ENCODE measurements around the gene SMYD4. TPM values are rescaled to one million over a fixed set of nuclear protein-coding genes. Genes with fewer than 3 reads are reported as not detected.
"Not testable (repeated sequence)": the region's sequence is repeated elsewhere in the genome, so short reads cannot be mapped to it uniquely, and the experiment has no call there.

SMYD4 gene
- total and polyA plus RNA-seq, 2 donors: 7.0 to 8.1 TPM

GRCh38 chr17:1745513-1746020 is 84.1 kb downstream of the SMYD4 start:
- Histone ChIP-seq H3K36me3 (ENCODE audit: control insufficient read depth in 2 of 2, insufficient read depth in 2 of 2, low read length in 1 of 2) (no peaks in the 10 kb centered on the region), H3K27ac (ENCODE audit: low read depth in 1 of 2, low read length in 1 of 2) (no peak overlapping the region), H3K4me1 (ENCODE audit: control insufficient read depth in 2 of 2, insufficient read depth in 2 of 2, low read length in 2 of 2) (peaks cover 0 to 2% of the 10 kb centered on the region in 2 donors), H3K27me3 (ENCODE audit: control insufficient read depth in 2 of 2, insufficient read depth in 1 of 2, low read length in 1 of 2) (no peaks in the 10 kb centered on the region), H3K4me3 (ENCODE audit: low read length in 2 of 2) (no peak overlapping the region), H3K9me3 (ENCODE audit: control insufficient read depth in 2 of 2, insufficient read depth in 1 of 2, low read length in 1 of 2) (no peaks in the 10 kb centered on the region)
- DNase-seq (ENCODE audit: low read depth in 6 of 9, low spot score in 9 of 9): no peak
- WGBS: 97% methylated on average over 12 of the region's 12 CpGs

GRCh38 chr17:1744551-1745512 is 84.9 kb downstream of the SMYD4 start:
- 87% methylated on average over 29 of the region's 29 CpGs for WGBS
- H3K4me1 ChIP-seq (ENCODE audit: control insufficient read depth in 2 of 2, insufficient read depth in 2 of 2, low read length in 2 of 2): no peaks in the 10 kb centered on the region
- DNase-seq (ENCODE audit: low read depth in 6 of 9, low spot score in 9 of 9): no peak

DNA sequence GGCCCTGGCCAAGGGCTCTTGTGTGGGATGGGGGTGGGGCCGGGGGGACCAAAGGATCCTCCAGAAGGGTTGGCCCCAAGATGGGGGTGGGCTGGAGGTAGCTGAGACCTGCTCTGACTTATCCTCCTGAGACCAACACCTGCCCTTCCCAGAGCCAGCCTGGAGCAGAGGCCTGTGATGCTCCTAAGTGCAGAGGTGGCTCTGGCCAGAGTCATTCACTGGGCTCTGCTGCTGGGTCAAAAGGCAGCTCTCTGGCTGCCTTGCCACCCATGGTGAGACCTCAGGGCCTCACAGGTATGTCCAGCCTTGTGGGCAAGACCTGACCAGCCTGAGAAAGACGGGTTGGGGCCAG is 86.6 kb downstream of the SMYD4 start:
- WGBS: 93% methylated on average over 2 of the region's 2 CpGs
- Histone ChIP-seq H3K27me3 (ENCODE audit: control insufficient read depth in 2 of 2, insufficient read depth in 1 of 2, low read length in 1 of 2) (no peaks in the 10 kb centered on the region), H3K9me3 (ENCODE audit: control insufficient read depth in 2 of 2, insufficient read depth in 1 of 2, low read length in 1 of 2) (no peaks in the 10 kb centered on the region), H3K27ac (ENCODE audit: low read depth in 1 of 2, low read length in 1 of 2) (no peak overlapping the region), H3K4me1 (ENCODE audit: control insufficient read depth in 2 of 2, insufficient read depth in 2 of 2, low read length in 2 of 2) (no peaks in the 10 kb centered on the region), H3K4me3 (ENCODE audit: low read length in 2 of 2) (no peak overlapping the region), H3K36me3 (ENCODE audit: control insufficient read depth in 2 of 2, insufficient read depth in 2 of 2, low read length in 1 of 2) (peaks cover 2 to 3% of the 10 kb centered on the region in 2 donors)
- DNase-seq (ENCODE audit: low read depth in 6 of 9, low spot score in 9 of 9): no peak

More at GRCh38 chr17:1744551-1745512, 84.9 kb downstream of the SMYD4 start:
- H3K36me3 ChIP-seq (ENCODE audit: control insufficient read depth in 2 of 2, insufficient read depth in 2 of 2, low read length in 1 of 2): no peaks in the 10 kb centered on the region
- no peak overlapping the region for H3K4me3 ChIP-seq (ENCODE audit: low read length in 2 of 2)
- H3K27me3 ChIP-seq (ENCODE audit: control insufficient read depth in 2 of 2, insufficient read depth in 1 of 2, low read length in 1 of 2): no peaks in the 10 kb centered on the region
- H3K27ac ChIP-seq (ENCODE audit: low read depth in 1 of 2, low read length in 1 of 2): peak overlapping the region in 1 of 2 donors; percentile 54
- no peaks in the 10 kb centered on the region for H3K9me3 ChIP-seq (ENCODE audit: control insufficient read depth in 2 of 2, insufficient read depth in 1 of 2, low read length in 1 of 2)

- H3K27ac ChIP-seq (ENCODE audit: low read depth in 1 of 2, low read length in 1 of 2): no peak within 1 kb of the TSS
- H3K27me3 ChIP-seq (ENCODE audit: control insufficient read depth in 2 of 2, insufficient read depth in 1 of 2, low read length in 1 of 2): no peaks in the 10 kb centered on the region
- H3K4me1 ChIP-seq (ENCODE audit: control insufficient read depth in 2 of 2, insufficient read depth in 2 of 2, low read length in 2 of 2): no peaks in the 10 kb centered on the region
- H3K4me3 ChIP-seq (ENCODE audit: low read length in 2 of 2): no peak within 1 kb of the TSS
- 86% methylated on average over 10 of the region's 10 CpGs for WGBS
- no peak for DNase-seq (ENCODE audit: low read depth in 6 of 9, low spot score in 9 of 9)
- H3K36me3 ChIP-seq (ENCODE audit: control insufficient read depth in 2 of 2, insufficient read depth in 2 of 2, low read length in 1 of 2): peaks cover 7 to 8% of the 10 kb centered on the region in 2 donors
- H3K9me3 ChIP-seq (ENCODE audit: control insufficient read depth in 2 of 2, insufficient read depth in 1 of 2, low read length in 1 of 2): no peaks in the 10 kb centered on the region
Measured at GRCh38 chr17:1742371-1743087, 87.2 kb downstream of the SMYD4 start, which contains the start of gene SERPINF2. Gene SERPINF2 (plus strand): TSS chr17:1742871. CDS start chr17:1744996, 2,125 bp downstream.

DNA sequence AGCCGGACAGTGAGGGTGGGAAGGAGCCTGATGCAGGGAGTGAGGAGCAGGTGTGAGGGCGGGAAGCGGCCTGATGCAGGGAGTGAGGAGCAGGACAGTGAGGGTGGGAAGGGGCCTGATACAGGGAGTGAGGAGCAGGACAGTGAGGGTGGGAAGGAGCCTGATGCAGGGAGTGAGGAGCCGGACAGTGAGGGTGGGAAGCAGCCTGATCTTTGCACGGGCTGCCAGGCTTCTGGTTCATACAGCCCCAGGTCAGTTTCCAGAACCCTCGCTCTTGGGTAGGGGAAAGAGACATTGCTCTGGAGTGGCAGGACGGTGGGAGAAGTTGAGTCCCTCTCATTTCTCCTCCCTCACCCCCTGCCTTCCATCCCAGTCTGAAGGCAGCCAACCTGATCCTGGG is 87.8 kb downstream of the SMYD4 start:
- not testable (repeated sequence) for H3K27ac ChIP-seq (ENCODE audit: low read depth in 1 of 2, low read length in 1 of 2)

DNA sequence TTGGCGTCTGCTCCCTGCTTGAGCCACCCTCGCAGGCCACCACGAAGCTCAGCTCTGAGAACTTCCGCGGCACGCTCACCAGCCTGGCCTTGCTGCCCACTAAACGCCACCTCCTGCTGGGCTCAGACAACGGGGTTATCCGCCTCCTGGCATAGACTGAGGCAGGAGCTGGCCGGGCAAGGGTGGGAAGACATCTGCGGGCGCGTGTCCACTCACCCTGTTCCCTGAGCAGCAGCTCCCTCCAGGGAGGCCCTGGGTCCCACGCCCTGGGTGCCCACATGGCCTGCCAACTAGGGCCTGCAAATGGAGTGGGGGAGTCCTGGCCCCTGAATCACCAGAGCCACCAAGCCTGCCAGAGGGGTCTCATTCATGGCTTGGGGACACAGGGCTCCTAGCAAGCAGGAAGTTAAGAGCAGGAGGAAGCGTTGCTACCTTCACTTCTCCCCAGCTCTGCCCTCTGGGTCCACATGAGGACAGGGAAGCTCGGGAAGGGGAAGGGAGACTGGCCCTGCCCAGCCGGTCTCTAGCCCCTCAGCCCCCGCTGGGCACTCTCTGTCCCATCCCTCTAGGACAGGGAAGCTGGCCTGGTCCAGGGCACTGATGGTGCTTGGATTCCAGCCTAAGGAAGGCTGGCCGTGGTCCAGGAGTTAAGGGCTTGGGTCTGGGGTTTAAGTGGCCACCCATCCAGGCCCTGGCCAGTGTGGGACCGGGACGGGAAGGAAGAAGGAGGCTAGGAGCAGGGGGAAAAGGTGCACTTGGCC is 92.0 kb downstream of the SMYD4 start:
- WGBS: 97% methylated on average over 21 of the region's 21 CpGs
- no peak for DNase-seq (ENCODE audit: low read depth in 6 of 9, low spot score in 9 of 9)
- H3K4me1 ChIP-seq (ENCODE audit: control insufficient read depth in 2 of 2, insufficient read depth in 2 of 2, low read length in 2 of 2): peaks cover 0 to 13% of the 10 kb centered on the region in 2 donors
- H3K36me3 ChIP-seq (ENCODE audit: control insufficient read depth in 2 of 2, insufficient read depth in 2 of 2, low read length in 1 of 2): peaks cover 32 to 49% of the 10 kb centered on the region in 2 donors
- no peaks in the 10 kb centered on the region for H3K27me3 ChIP-seq (ENCODE audit: control insufficient read depth in 2 of 2, insufficient read depth in 1 of 2, low read length in 1 of 2)
- H3K27ac ChIP-seq (ENCODE audit: low read depth in 1 of 2, low read length in 1 of 2): no peak overlapping the region
- H3K4me3 ChIP-seq (ENCODE audit: low read length in 2 of 2): no peak overlapping the region
- no peaks in the 10 kb centered on the region for H3K9me3 ChIP-seq (ENCODE audit: control insufficient read depth in 2 of 2, insufficient read depth in 1 of 2, low read length in 1 of 2)

More for the DNA sequence above, 87.8 kb downstream of the SMYD4 start:
- not testable (repeated sequence) for H3K27me3 ChIP-seq (ENCODE audit: control insufficient read depth in 2 of 2, insufficient read depth in 1 of 2, low read length in 1 of 2); H3K4me1 ChIP-seq (ENCODE audit: control insufficient read depth in 2 of 2, insufficient read depth in 2 of 2, low read length in 2 of 2); H3K4me3 ChIP-seq (ENCODE audit: low read length in 2 of 2); DNase-seq (ENCODE audit: low read depth in 6 of 9, low spot score in 9 of 9); H3K9me3 ChIP-seq (ENCODE audit: control insufficient read depth in 2 of 2, insufficient read depth in 1 of 2, low read length in 1 of 2)
- WGBS: 80% methylated on average over 7 of the region's 7 CpGs
- H3K36me3 ChIP-seq (ENCODE audit: control insufficient read depth in 2 of 2, insufficient read depth in 2 of 2, low read length in 1 of 2): peaks cover 8 to 13% of the 10 kb centered on the region in 2 donors

GRCh38 chr17:1736348-1737281 is 93.1 kb downstream of the SMYD4 start:
- DNase-seq (ENCODE audit: low read depth in 6 of 9, low spot score in 9 of 9): peak in 1 of 9 donors; percentile 38
- 81% methylated on average over 25 of the region's 25 CpGs for WGBS
- peak overlapping the region in 1 of 2 donors; percentile 37 for H3K27ac ChIP-seq (ENCODE audit: low read depth in 1 of 2, low read length in 1 of 2)
- no peaks in the 10 kb centered on the region for H3K27me3 ChIP-seq (ENCODE audit: control insufficient read depth in 2 of 2, insufficient read depth in 1 of 2, low read length in 1 of 2)
- peaks cover 35 to 55% of the 10 kb centered on the region in 2 donors for H3K36me3 ChIP-seq (ENCODE audit: control insufficient read depth in 2 of 2, insufficient read depth in 2 of 2, low read length in 1 of 2)
- no peaks in the 10 kb centered on the region for H3K9me3 ChIP-seq (ENCODE audit: control insufficient read depth in 2 of 2, insufficient read depth in 1 of 2, low read length in 1 of 2)
- peaks cover 0 to 13% of the 10 kb centered on the region in 2 donors for H3K4me1 ChIP-seq (ENCODE audit: control insufficient read depth in 2 of 2, insufficient read depth in 2 of 2, low read length in 2 of 2)
- H3K4me3 ChIP-seq (ENCODE audit: low read length in 2 of 2): no peak overlapping the region

DNA sequence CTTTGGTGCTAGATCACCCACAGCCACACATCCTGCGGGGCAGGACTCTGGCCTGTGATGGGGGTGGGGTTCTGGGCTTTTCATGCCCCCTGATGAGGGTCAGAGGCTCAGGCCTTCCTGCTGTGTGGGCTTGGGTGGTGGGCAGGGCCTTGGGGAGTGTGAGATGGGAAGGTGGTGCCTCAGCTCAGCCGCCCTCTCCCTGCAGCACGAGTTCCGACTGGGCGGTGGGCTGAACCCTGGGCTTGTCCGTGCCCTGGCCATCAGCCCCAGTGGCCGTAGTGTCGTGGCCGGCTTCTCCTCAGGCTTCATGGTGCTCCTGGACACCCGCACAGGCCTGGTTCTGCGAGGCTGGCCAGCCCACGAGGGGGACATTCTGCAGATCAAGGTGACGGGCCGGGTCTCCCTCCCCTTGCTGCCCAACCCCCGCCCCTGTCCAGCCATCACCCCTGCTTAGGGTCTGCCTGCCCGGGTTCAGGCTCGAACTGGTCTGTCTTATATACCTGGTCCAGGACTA is 93.8 kb downstream of the SMYD4 start:
- no peaks in the 10 kb centered on the region for H3K27me3 ChIP-seq (ENCODE audit: control insufficient read depth in 2 of 2, insufficient read depth in 1 of 2, low read length in 1 of 2)
- peaks cover 0 to 16% of the 10 kb centered on the region in 2 donors for H3K4me1 ChIP-seq (ENCODE audit: control insufficient read depth in 2 of 2, insufficient read depth in 2 of 2, low read length in 2 of 2)
- WGBS: 97% methylated on average over 17 of the region's 17 CpGs
- no peak overlapping the region for H3K27ac ChIP-seq (ENCODE audit: low read depth in 1 of 2, low read length in 1 of 2)
- DNase-seq (ENCODE audit: low read depth in 6 of 9, low spot score in 9 of 9): no peak
- H3K4me3 ChIP-seq (ENCODE audit: low read length in 2 of 2): no peak overlapping the region
- H3K9me3 ChIP-seq (ENCODE audit: control insufficient read depth in 2 of 2, insufficient read depth in 1 of 2, low read length in 1 of 2): no peaks in the 10 kb centered on the region
- peaks cover 36 to 60% of the 10 kb centered on the region in 2 donors for H3K36me3 ChIP-seq (ENCODE audit: control insufficient read depth in 2 of 2, insufficient read depth in 2 of 2, low read length in 1 of 2)

All from thymus (tissue), 11 donors.